Stimulated activated CD4-positive, alpha-beta T cell treated with anti-CD3 and anti-CD28 coated beads, Interleukin-2, amount 100 ng/mL, for 4 hours (primary cell): ENCODE measurements around the gene DNM1L.

ENCODE experiments used
- DNase-seq: peaks from one replicate; pipeline ENCODE4 v3.0.0-alpha.2; 2020; ENCODE audit warnings: low read depth

The DNM1L gene

GRCh38 chr12:32756476-32757066, 77.5 kb downstream of the DNM1L start:
- no peak for DNase-seq

- no peak for DNase-seq
Observed at GRCh38 chr12:32757157-32757556, 78.1 kb downstream of the DNM1L start.

GRCh38 chr12:32761716-32762115, 82.6 kb downstream of the DNM1L start:
- DNase-seq, result no peak

- no peak for DNase-seq
Observed at GRCh38 chr12:32765906-32766305, 86.8 kb downstream of the DNM1L start.

- no peak for DNase-seq
Observed at GRCh38 chr12:32768518-32768917, 89.4 kb downstream of the DNM1L start.

- no peak for DNase-seq
Observed at GRCh38 chr12:32770141-32770540, 91.0 kb downstream of the DNM1L start.

GRCh38 chr12:32773691-32774090, 94.6 kb downstream of the DNM1L start:
- no peak for DNase-seq

GRCh38 chr12:32776258-32776657, 97.2 kb downstream of the DNM1L start:
- DNase-seq, result no peak

GRCh38 chr12:32777159-32777558, 98.1 kb downstream of the DNM1L start:
- no peak for DNase-seq

GRCh38 chr12:32777691-32778175, 98.6 kb downstream of the DNM1L start:
- DNase-seq, result no peak

- no peak for DNase-seq
Observed at GRCh38 chr12:32780071-32780470, 101.0 kb downstream of the DNM1L start.

- no peak for DNase-seq
Observed at GRCh38 chr12:32783029-32783428, 103.9 kb downstream of the DNM1L start.

- no peak for DNase-seq
Observed at GRCh38 chr12:32785557-32785956, 106.5 kb downstream of the DNM1L start.

- no peak for DNase-seq
Observed at GRCh38 chr12:32788405-32788804, 109.3 kb downstream of the DNM1L start.

- DNase-seq, result no peak
Observed at GRCh38 chr12:32789446-32789845, 110.3 kb downstream of the DNM1L start.

- no peak for DNase-seq
Observed at GRCh38 chr12:32789916-32790315, 110.8 kb downstream of the DNM1L start.

GRCh38 chr12:32794281-32794680, 115.2 kb downstream of the DNM1L start:
- no peak for DNase-seq
